Muscle of leg (tissue), 11 donors: ENCODE data around the gene DTNB. TPM values are rescaled to one million over a fixed set of nuclear protein-coding genes. Genes with fewer than 3 reads are reported as not detected.

Experiments
- DNase-seq: peaks from one replicate; pipeline ENCODE4 v3.0.0; 2013
- H3K27ac ChIP-seq: one replicate; pipeline ENCODE4 v1.5.1; 2013; ENCODE audit warnings: mild to moderate bottlenecking, low read length, control low read depth
- H3K27me3 ChIP-seq: one replicate; pipeline ENCODE4 v1.6.1; 2013; ENCODE audit warnings: low read length; ENCODE audit not compliant: control insufficient read depth, insufficient read depth
- H3K36me3 ChIP-seq: one replicate; pipeline ENCODE4 v1.6.1; 2013; ENCODE audit warnings: low read length; ENCODE audit not compliant: control insufficient read depth, insufficient read depth
- H3K4me1 ChIP-seq: one replicate; pipeline ENCODE4 v1.6.1; 2013; ENCODE audit warnings: low read length; ENCODE audit not compliant: control insufficient read depth, insufficient read depth
- H3K4me3 ChIP-seq: one replicate; pipeline ENCODE4 v1.5.1; 2013; ENCODE audit warnings: low read length, control low read depth
- H3K9me3 ChIP-seq: replicated peaks from 2 replicates; pipeline ENCODE4 v1.6.1; 2013; ENCODE audit warnings: low read depth, low read length; ENCODE audit not compliant: control insufficient read depth
- WGBS: methylation state at CpG from one replicate; pipeline ENCODE4 v1.1.5; 2013; ENCODE audit warnings: missing lambda C conversion rate; ENCODE audit not compliant: insufficient coverage; 5-methylcytosine and 5-hydroxymethylcytosine counted together
- polyA plus RNA-seq, 8 donors: library from polyadenylated mRNA; unstranded; fragments of 120-200 nt; gene quantifications; one replicate each; pipeline versions ENCODE4 v1.2.1 to v1.2.3, GENCODE V29; 2013; ENCODE audit warnings: inconsistent platforms in 1 of 8, low replicate concordance in 1 of 8; ENCODE audit not compliant: insufficient read length in 8 of 8, insufficient read depth in 1 of 8
- total RNA-seq: library from RNA; stranded (reverse); fragments of 120-200 nt; gene quantifications from one replicate; pipeline ENCODE4 v1.2.4, GENCODE V29; 2013

The DTNB gene
- total and polyA plus RNA-seq, 9 donors: 3.7 to 6.7 (median 5.3) TPM

GRCh38 chr2:25377822-25378421 lies 295.5 kb downstream of the DTNB start:
- DNase-seq: no peak
- 81% methylated on average over 14 of the region's 22 CpGs for WGBS
- peaks cover 3% of the 10 kb centered on the region for H3K27me3 ChIP-seq
- no peak overlapping the region for H3K4me3 ChIP-seq
- H3K9me3 ChIP-seq: no peaks in the 10 kb centered on the region
- H3K4me1 ChIP-seq: peaks cover 59% of the 10 kb centered on the region
- no peak overlapping the region for H3K27ac ChIP-seq
- H3K36me3 ChIP-seq: no peaks in the 10 kb centered on the region

- Histone ChIP-seq H3K4me1 (peaks cover 66% of the 10 kb centered on the region), H3K9me3 (no peaks in the 10 kb centered on the region), H3K27ac (peak overlapping the region; percentile 74), H3K36me3 (no peaks in the 10 kb centered on the region), H3K27me3 (peaks cover 3% of the 10 kb centered on the region), H3K4me3 (peak overlapping the region; percentile 25)
- DNase-seq: peak; percentile 94
- WGBS: 13% methylated on average over 39 of the region's 52 CpGs
Observed at GRCh38 chr2:25376750-25377621, 296.4 kb downstream of the DTNB start.

GRCh38 chr2:25375989-25376545 lies 297.3 kb downstream of the DTNB start:
- Histone ChIP-seq H3K27me3 (peaks cover 3% of the 10 kb centered on the region), H3K27ac (no peak overlapping the region), H3K4me1 (peaks cover 57% of the 10 kb centered on the region), H3K36me3 (no peaks in the 10 kb centered on the region), H3K9me3 (no peaks in the 10 kb centered on the region), H3K4me3 (no peak overlapping the region)
- WGBS: 87% methylated on average over 11 of the region's 16 CpGs
- DNase-seq: no peak

- no peak overlapping the region for H3K4me3 ChIP-seq
- H3K9me3 ChIP-seq: no peaks in the 10 kb centered on the region
- WGBS: 86% methylated on average over 17 of the region's 17 CpGs
- no peak for DNase-seq
- peaks cover 52% of the 10 kb centered on the region for H3K4me1 ChIP-seq
- H3K27ac ChIP-seq: no peak overlapping the region
- H3K36me3 ChIP-seq: no peaks in the 10 kb centered on the region
- peaks cover 3% of the 10 kb centered on the region for H3K27me3 ChIP-seq
Observed at GRCh38 chr2:25375371-25375988, 297.9 kb downstream of the DTNB start.

DNA sequence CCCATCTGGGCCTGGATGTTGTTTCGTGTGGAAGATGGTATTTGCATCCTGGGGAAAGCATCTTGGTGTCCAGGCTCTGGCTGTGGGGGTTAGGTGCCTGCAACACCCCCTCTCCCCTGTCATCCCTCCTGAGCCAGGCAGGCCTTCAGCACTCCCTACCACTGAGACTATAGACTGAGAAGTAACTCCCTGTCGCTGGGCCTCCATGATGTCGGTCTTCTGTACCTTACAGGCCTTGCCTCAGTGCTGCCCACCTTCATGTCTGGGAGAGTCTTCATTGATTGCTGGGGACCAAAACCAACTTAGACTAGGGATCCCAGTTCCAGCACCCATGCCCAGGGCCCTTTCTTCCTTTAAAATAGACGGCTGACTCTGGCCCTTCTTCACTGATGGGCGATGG lies 298.6 kb downstream of the DTNB start:
- no peak overlapping the region for H3K27ac ChIP-seq
- H3K9me3 ChIP-seq: no peaks in the 10 kb centered on the region
- 95% methylated on average over 4 of the region's 5 CpGs for WGBS
- H3K36me3 ChIP-seq: no peaks in the 10 kb centered on the region
- peaks cover 47% of the 10 kb centered on the region for H3K4me1 ChIP-seq
- DNase-seq: no peak
- H3K27me3 ChIP-seq: peaks cover 3% of the 10 kb centered on the region
- H3K4me3 ChIP-seq: no peak overlapping the region

DNA sequence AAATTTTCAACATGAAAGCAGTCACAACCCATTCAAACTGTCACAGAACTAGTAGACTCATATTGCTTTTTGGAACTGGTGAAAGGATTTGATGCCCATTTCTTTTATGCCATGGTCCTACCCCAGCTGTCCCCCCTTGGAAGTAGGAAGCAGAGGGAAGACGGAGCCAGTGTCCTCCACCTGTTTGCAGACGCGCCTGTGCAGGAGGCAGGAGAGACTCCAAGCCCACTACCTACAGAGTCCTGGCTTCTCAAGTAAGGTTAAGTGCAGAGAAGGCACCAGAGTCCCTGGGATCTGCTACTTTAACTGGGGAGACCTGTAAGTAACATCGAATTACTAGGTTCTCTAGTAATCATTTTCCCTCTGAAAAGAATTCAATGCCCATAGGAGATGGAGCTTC lies 299.0 kb downstream of the DTNB start:
- Histone ChIP-seq H3K4me1 (peaks cover 47% of the 10 kb centered on the region), H3K36me3 (no peaks in the 10 kb centered on the region), H3K27me3 (peaks cover 3% of the 10 kb centered on the region), H3K4me3 (no peak overlapping the region), H3K27ac (no peak overlapping the region), H3K9me3 (no peaks in the 10 kb centered on the region)
- no CpG with 5 or more reads among the region's 4 CpGs for WGBS
- no peak for DNase-seq

DNA sequence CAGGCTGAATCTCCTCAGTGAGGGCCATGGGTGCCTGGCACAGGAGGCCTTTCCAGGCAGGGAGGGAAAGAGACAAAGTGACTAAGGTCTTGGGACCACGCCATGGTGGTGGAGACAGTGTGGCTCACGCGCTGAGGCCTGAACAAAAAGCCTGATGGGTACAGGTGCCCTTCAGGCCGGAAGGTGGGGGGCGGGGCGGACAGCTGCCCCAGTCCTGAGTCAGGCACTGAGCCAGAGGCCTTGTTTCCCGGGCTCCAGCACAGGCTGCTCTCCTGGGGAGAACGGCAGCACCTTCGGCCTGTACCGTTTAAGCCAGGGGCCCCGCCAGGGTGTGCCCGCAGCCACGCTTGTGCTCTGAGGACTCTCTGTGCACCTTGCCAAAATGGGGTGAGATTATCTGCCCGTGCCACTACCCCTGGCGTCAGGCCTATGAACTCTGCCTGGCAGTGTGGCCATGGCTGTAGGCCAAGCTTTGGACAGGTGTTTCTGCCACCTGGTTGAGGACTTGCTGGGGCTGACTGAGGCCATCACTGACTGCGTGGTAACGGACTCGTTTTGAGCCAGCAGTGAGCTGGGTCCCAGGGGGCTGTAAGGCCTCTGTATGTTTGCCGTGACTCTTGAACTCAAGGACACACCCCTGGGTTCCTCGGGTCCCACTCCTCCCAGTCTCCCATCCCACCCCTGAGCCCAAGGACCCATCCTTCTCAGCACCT lies 300.0 kb downstream of the DTNB start:
- H3K9me3 ChIP-seq: no peaks in the 10 kb centered on the region
- peak; percentile 46 for DNase-seq
- H3K4me3 ChIP-seq: no peak overlapping the region
- WGBS: 72% methylated on average over 20 of the region's 20 CpGs
- H3K4me1 ChIP-seq: peaks cover 53% of the 10 kb centered on the region
- H3K36me3 ChIP-seq: no peaks in the 10 kb centered on the region
- peak overlapping the region; percentile 13 for H3K27ac ChIP-seq
- H3K27me3 ChIP-seq: no peaks in the 10 kb centered on the region

- Histone ChIP-seq H3K4me1 (peaks cover 54% of the 10 kb centered on the region), H3K27ac (peak overlapping the region; percentile 13)
- 61% methylated on average over 18 of the region's 25 CpGs for WGBS
Observed at GRCh38 chr2:25372405-25373268, 300.7 kb downstream of the DTNB start.

More at GRCh38 chr2:25372405-25373268, 300.7 kb downstream of the DTNB start:
- Histone ChIP-seq H3K4me3 (no peak overlapping the region), H3K27me3 (no peaks in the 10 kb centered on the region), H3K36me3 (no peaks in the 10 kb centered on the region), H3K9me3 (no peaks in the 10 kb centered on the region)
- no peak for DNase-seq
